PFSK-1 (cell line): ENCODE data around the gene FAM53B.

Source experiments
- FOXP2 ChIP-seq: optimal IDR thresholded peaks from 2 replicates; pipeline ENCODE3; 2011; ENCODE audit warnings: borderline replicate concordance, control low read depth, inconsistent platforms; ENCODE audit not compliant: insufficient read depth; ENCODE audit errors: extremely low read length, extremely low read depth
- POLR2AphosphoS5 ChIP-seq: IDR thresholded peaks from 2 replicates; pipeline ENCODE4 v1.6.1; 2012; ENCODE audit warnings: low read depth, mild to moderate bottlenecking, control low read depth, low read length, moderate library complexity
- SIN3A ChIP-seq: IDR thresholded peaks from 2 replicates; pipeline ENCODE4 v1.6.1; 2012; ENCODE audit warnings: mild to moderate bottlenecking, low read length, moderate library complexity, borderline replicate concordance; ENCODE audit not compliant: insufficient read depth
- TF ChIP-seq, protein P1 (sequence below), 2 experiments: IDR thresholded peaks; 2 replicates each; pipeline versions ENCODE4 v1.6.1 to v1.8.0; 2011 to 2012; ENCODE audit warnings: low read depth in 2 of 2, low read length in 2 of 2, control low read depth in 1 of 2, inconsistent platforms in 1 of 2, mild to moderate bottlenecking in 1 of 2, moderate library complexity in 1 of 2; ENCODE audit not compliant: insufficient read depth in 1 of 2

DNA sequence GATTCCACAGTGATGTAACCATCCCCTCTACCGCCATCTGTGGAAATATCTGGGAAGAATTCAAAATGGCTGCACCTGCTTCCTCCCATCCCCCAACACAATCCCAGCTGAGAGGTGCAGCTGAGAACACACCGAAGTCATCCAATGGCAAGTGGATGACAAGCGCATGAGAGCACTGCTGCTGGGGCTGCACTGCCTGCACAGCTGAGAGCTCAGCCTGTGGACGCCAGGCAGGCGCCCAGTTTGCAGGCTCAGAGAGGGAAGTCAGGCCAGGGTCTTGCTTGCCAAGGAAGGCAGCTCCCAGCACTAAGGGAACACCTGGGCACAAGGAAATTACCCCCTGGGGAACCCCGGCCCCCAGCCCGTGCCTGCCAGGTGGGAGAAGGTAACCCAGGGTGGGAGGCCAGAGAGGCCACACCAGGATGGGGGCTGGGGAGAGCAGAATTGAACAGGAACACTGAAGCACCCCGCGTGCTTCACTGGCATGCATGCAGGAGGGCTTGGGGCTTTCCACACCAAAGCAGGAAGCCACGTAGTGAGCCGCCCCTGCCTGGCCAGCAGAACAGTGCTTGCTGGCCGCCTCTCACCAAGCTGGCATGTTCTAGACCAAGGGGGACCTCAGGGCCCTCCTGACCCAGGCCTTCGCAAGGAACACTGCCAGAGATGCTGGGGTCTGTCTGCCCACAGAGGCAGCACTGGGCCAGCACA lies 46.2 kb downstream of the FAM53B start:
- no peak for TF ChIP-seq POLR2AphosphoS5
- TF ChIP-seq, protein P1, sequence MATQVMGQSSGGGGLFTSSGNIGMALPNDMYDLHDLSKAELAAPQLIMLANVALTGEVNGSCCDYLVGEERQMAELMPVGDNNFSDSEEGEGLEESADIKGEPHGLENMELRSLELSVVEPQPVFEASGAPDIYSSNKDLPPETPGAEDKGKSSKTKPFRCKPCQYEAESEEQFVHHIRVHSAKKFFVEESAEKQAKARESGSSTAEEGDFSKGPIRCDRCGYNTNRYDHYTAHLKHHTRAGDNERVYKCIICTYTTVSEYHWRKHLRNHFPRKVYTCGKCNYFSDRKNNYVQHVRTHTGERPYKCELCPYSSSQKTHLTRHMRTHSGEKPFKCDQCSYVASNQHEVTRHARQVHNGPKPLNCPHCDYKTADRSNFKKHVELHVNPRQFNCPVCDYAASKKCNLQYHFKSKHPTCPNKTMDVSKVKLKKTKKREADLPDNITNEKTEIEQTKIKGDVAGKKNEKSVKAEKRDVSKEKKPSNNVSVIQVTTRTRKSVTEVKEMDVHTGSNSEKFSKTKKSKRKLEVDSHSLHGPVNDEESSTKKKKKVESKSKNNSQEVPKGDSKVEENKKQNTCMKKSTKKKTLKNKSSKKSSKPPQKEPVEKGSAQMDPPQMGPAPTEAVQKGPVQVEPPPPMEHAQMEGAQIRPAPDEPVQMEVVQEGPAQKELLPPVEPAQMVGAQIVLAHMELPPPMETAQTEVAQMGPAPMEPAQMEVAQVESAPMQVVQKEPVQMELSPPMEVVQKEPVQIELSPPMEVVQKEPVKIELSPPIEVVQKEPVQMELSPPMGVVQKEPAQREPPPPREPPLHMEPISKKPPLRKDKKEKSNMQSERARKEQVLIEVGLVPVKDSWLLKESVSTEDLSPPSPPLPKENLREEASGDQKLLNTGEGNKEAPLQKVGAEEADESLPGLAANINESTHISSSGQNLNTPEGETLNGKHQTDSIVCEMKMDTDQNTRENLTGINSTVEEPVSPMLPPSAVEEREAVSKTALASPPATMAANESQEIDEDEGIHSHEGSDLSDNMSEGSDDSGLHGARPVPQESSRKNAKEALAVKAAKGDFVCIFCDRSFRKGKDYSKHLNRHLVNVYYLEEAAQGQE (IDR thresholded peaks at IDR 0.05; ENCODE audit: insufficient read depth in 1 of 2, low read depth in 2 of 2, low read length in 2 of 2): no peak
- TF ChIP-seq SIN3A: no peak
- TF ChIP-seq FOXP2: no peak
